ENCODE measurements around the gene FXYD4. TPM values are rescaled to one million over a fixed set of nuclear protein-coding genes. Genes with fewer than 3 reads are reported as not detected.
"Not testable (repeated sequence)": the region's sequence is repeated elsewhere in the genome, so short reads cannot be mapped to it uniquely, and the experiment has no call there.

The FXYD4 gene
- polyA plus RNA-seq, 1 experiment, result not detected

DNA sequence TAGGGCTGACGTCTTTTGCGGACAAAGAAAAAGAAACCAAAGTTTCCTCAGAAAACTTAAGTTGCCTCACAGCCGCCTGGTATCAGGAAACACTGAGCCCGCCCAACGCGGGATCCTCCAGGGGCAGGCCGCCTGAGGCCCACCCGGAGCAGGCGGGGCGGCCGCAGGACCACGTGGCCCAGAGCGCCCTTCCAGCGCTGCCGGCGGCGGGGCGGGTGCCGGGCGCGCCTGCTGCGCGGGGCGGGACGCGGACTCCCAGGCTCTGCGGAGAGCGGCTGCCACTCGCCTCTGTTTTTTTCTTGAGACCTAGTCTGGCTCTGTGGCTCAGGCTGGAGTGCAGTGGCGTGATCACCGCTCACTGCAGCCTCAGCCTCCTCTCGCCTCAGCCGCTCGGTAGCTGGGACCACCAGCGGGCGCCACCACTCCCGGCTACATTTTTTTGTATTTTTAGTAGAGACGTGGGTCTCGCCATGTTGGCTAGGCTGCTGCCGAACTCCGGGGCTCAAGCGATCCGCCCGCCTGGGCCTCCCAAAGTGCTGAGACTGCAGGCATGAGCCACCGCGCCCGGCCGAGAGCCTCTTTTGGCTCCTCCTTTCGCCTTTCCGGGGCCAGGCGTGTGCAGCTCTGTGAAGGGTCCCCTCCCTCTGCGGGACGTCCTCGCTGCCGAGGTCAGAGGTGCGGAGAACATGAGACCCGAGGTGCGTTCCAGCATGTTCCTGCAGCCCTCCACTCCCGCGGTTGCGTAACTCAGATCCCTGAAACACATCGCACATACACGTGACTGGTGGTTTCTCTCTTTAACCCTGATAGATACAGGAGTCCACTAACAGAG, 49.1 kb downstream of the FXYD4 start:
- TF ChIP-seq CTCF (IDR thresholded peaks at IDR 0.05; ENCODE audit: low read depth, low read length), result peak; percentile 20; the same call in 1 of the 2 replicates
- peak overlapping the region; percentile 97 for H3K27ac ChIP-seq (ENCODE audit: low read depth, low read length)
- H3K27me3 ChIP-seq (ENCODE audit: control insufficient read depth, insufficient read depth, low read length), result no peaks in the 10 kb centered on the region
- no peak for DNase-seq (ENCODE audit: low read depth, low spot score)
- POLR2A ChIA-PET, result interaction anchor here (0.7 to 1.7 kb wide), 4 partner anchors 11 to 37 kb away, joined by 3 to 7 read pairs (median 6); partner anchors contain the start of gene HNRNPF
- CTCF ChIA-PET, result no interaction called here
- peaks cover 4% of the 10 kb centered on the region; the same call in 1 of the 2 replicates for H3K9me3 ChIP-seq (ENCODE audit: control insufficient read depth, insufficient read depth, low read length)
- peak overlapping the region; percentile 63 for H3K4me3 ChIP-seq (ENCODE audit: low read depth, low read length)

GRCh38 chr10:43421201-43421507, 49.7 kb downstream of the FXYD4 start:
- peak overlapping the region; percentile 63 for H3K4me3 ChIP-seq (ENCODE audit: low read depth, low read length)
- H3K27me3 ChIP-seq (ENCODE audit: control insufficient read depth, insufficient read depth, low read length), result no peaks in the 10 kb centered on the region
- TF ChIP-seq CTCF (IDR thresholded peaks at IDR 0.05; ENCODE audit: low read depth, low read length), result no peak
- no peak for DNase-seq (ENCODE audit: low read depth, low spot score)
- peaks cover 4% of the 10 kb centered on the region; the same call in 1 of the 2 replicates for H3K9me3 ChIP-seq (ENCODE audit: control insufficient read depth, insufficient read depth, low read length)
- H3K27ac ChIP-seq (ENCODE audit: low read depth, low read length), result peak overlapping the region; percentile 93
- ChIA-PET POLR2A (interaction anchor here (0.7 to 1.7 kb wide), 3 partner anchors 11 to 14 kb away, joined by 3 to 7 read pairs (median 5); partner anchors contain the start of gene HNRNPF), CTCF (no interaction called here)

GRCh38 chr10:43421519-43421918, 50.1 kb downstream of the FXYD4 start:
- no peak overlapping the region for H3K27ac ChIP-seq (ENCODE audit: low read depth, low read length)
- POLR2A ChIA-PET, result interaction anchor here (0.6 kb wide), 2 partner anchors 11 to 25 kb away, joined by 3 read pairs; no protein-coding TSS in a partner anchor

DNA sequence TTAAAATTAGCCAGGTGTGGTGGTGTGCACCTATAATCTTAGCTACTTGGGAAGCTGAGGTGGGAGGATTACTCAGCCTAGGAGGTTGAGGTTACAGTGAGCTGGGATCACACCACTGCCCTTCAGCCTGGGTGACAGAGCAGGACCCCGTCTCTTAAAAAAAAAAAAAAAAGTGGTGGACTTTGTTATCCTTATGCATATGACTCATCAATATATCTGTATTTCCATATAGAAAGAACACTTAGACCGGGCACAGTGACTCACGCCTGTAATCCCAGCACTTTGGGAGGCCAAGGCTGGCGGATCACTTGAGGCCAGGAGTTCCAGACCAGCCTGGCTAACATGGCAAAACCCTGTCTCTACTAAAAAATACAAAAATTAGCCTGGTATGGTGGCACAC, 50.5 kb downstream of the FXYD4 start:
- H3K27me3 ChIP-seq (ENCODE audit: control insufficient read depth, insufficient read depth, low read length); DNase-seq (ENCODE audit: low read depth, low spot score); H3K27ac ChIP-seq (ENCODE audit: low read depth, low read length); CTCF ChIA-PET; H3K9me3 ChIP-seq (ENCODE audit: control insufficient read depth, insufficient read depth, low read length); H3K4me3 ChIP-seq (ENCODE audit: low read depth, low read length): not testable (repeated sequence)
- POLR2A ChIA-PET, result interaction anchor here (0.6 kb wide), 2 partner anchors 11 to 25 kb away, joined by 3 read pairs; no protein-coding TSS in a partner anchor

More at GRCh38 chr10:43421519-43421918, 50.1 kb downstream of the FXYD4 start:
- CTCF ChIA-PET, result no interaction called here
- Histone ChIP-seq H3K27me3 (ENCODE audit: control insufficient read depth, insufficient read depth, low read length) (no peaks in the 10 kb centered on the region), H3K9me3 (ENCODE audit: control insufficient read depth, insufficient read depth, low read length) (peaks cover 4% of the 10 kb centered on the region; the same call in 1 of the 2 replicates), H3K4me3 (ENCODE audit: low read depth, low read length) (no peak overlapping the region)
- no peak for DNase-seq (ENCODE audit: low read depth, low spot score)
- no peak for TF ChIP-seq CTCF (IDR thresholded peaks at IDR 0.05; ENCODE audit: low read depth, low read length)

GRCh38 chr10:43424416-43424815, 53.0 kb downstream of the FXYD4 start:
- H3K27ac ChIP-seq (ENCODE audit: low read depth, low read length), result no peak overlapping the region
- H3K4me3 ChIP-seq (ENCODE audit: low read depth, low read length), result no peak overlapping the region
- no peaks in the 10 kb centered on the region for H3K27me3 ChIP-seq (ENCODE audit: control insufficient read depth, insufficient read depth, low read length)
- no peak for DNase-seq (ENCODE audit: low read depth, low spot score)
- TF ChIP-seq CTCF (IDR thresholded peaks at IDR 0.05; ENCODE audit: low read depth, low read length), result no peak
- POLR2A ChIA-PET, result no interaction called here
- CTCF ChIA-PET, result no interaction called here
- peaks cover 4% of the 10 kb centered on the region; the same call in 1 of the 2 replicates for H3K9me3 ChIP-seq (ENCODE audit: control insufficient read depth, insufficient read depth, low read length)

Small RNAs within 50 kb of the gene (small RNA-seq; reads per million reads assigned to genes)
- gene RNU6ATAC11P (ENCODE audit: insufficient read length, low read depth), result not detected
- not detected for gene SNORD3J (ENCODE audit: insufficient read length, low read depth)

Other genes starting within 250 kb of the FXYD4 start
- 16.5 and 23.0 TPM in 2 replicates for gene CSGALNACT2, start 233.2 kb upstream of the FXYD4 start, polyA plus RNA-seq (2011; rRNA removed)
- 0.10 TPM in 2 replicates for gene RASGEF1A, start 104.6 kb upstream of the FXYD4 start, polyA plus RNA-seq (2011; rRNA removed)
- 160 and 178 TPM in 2 replicates for gene HNRNPF, start 37.5 kb downstream of the FXYD4 start, polyA plus RNA-seq (2011; rRNA removed)
- gene ZNF487, start 65.5 kb downstream of the FXYD4 start, polyA plus RNA-seq (2011; rRNA removed), result 3.2 and 4.4 TPM in 2 replicates
- gene ZNF239, start 203.0 kb downstream of the FXYD4 start, polyA plus RNA-seq (2011; rRNA removed), result 6.4 and 6.9 TPM in 2 replicates
- gene ZNF485, start 234.8 kb downstream of the FXYD4 start, polyA plus RNA-seq (2011; rRNA removed), result 0.76 and 1.2 TPM in 2 replicates

Data from AG04450 (cell line).